Stomach (tissue), 9 donors: ENCODE results near the gene TM4SF5. TPM values are rescaled to one million over a fixed set of nuclear protein-coding genes. Genes with fewer than 3 reads are reported as not detected.
A peak's percentile ranks its signal among the peaks of the same experiment; 100 is the strongest.

ENCODE experiments used
- DNase-seq, 2 donors: peaks; one replicate each; pipeline versions ENCODE4 v3.0.0 to v3.0.0-alpha.2; 2013 to 2019
- H3K27ac ChIP-seq, 5 donors: fragments of 200-600 bp in 4 of 5; sonication (generic) in 4 of 5; one replicate each; pipeline ENCODE4 v1.5.1; 2013 to 2019; ENCODE audit warnings: mild to moderate bottlenecking in 1 of 5, moderate library complexity in 1 of 5
- H3K27me3 ChIP-seq, 3 donors: fragments of 200-600 bp; sonication (generic); one replicate each; pipeline ENCODE4 v1.5.1; 2017 to 2019; ENCODE audit warnings: mixed run types in 1 of 3
- H3K36me3 ChIP-seq, 4 donors: fragments of 200-600 bp; sonication (generic); 1 replicate in 3 of 4; 2 replicates in 1 of 4; pipeline ENCODE4 v1.5.1; 2016 to 2019
- H3K4me1 ChIP-seq, 4 donors: fragments of 200-600 bp; sonication (generic); one replicate each; pipeline ENCODE4 v1.5.1; 2016 to 2019
- H3K4me3 ChIP-seq, 4 donors: fragments of 200-600 bp; sonication (generic) in 3 of 4; one replicate each; pipeline ENCODE4 v1.5.1; 2016 to 2019; ENCODE audit warnings: mild to moderate bottlenecking in 1 of 4
- H3K9me3 ChIP-seq, 4 donors: fragments of 200-600 bp; sonication (generic); one replicate each; pipeline ENCODE4 v1.5.1; 2016 to 2019
- CTCF ChIP-seq, 7 experiments: fragments of 450-650 bp in 4 of 7; fragments of 200-600 bp in 3 of 7; sonication (generic) in 3 of 7; IDR thresholded peaks; one replicate each; pipeline ENCODE4 v1.5.1; 2016 to 2019; ENCODE audit warnings: antibody characterized with exemption in 7 of 7, control low read depth in 2 of 7, mild to moderate bottlenecking in 1 of 7
- EP300 ChIP-seq: sonication (generic); formaldehyde crosslinking; IDR thresholded peaks from one replicate; pipeline ENCODE4 v1.6.1; 2017; ENCODE audit warnings: antibody characterized with exemption
- POLR2A ChIP-seq, 4 donors: fragments of 450-650 bp; IDR thresholded peaks; one replicate each; pipeline ENCODE4 v1.6.1; 2016; ENCODE audit warnings: antibody characterized with exemption in 4 of 4, control low read depth in 2 of 4, mild to moderate bottlenecking in 1 of 4, moderate library complexity in 1 of 4
- POLR2AphosphoS5 ChIP-seq, 3 donors: sonication (generic); formaldehyde crosslinking; IDR thresholded peaks; one replicate each; pipeline ENCODE4 v1.6.1; 2016; ENCODE audit warnings: antibody characterized with exemption in 3 of 3
- WGBS, 5 donors: extraction: QIAGEN DNeasy Blood & Tissue Kit in 3 of 5; methylation state at CpG; one replicate each; pipeline versions ENCODE4 v1.1.5 to v1.1.7; 2013 to 2018; 5-methylcytosine and 5-hydroxymethylcytosine counted together
- intact Hi-C: fragments of 100-400 bp; cut with DNase I; formaldehyde crosslinking; loops from one replicate; pipeline ENCODE4 v1.15.1; 2023; ENCODE audit warnings: low total_unique reads
- polyA plus RNA-seq, 3 donors: library from polyadenylated mRNA; stranded (reverse); fragments of 200-250 nt; gene quantifications; one replicate each; pipeline ENCODE4 v1.2.3, GENCODE V29; 2013
- total RNA-seq, 5 donors: library from RNA; depleted of rRNA; stranded (reverse); fragments of >200 nt; gene quantifications; one replicate each; pipeline versions ENCODE4 v1.1.0 to v1.2.3, GENCODE V29; 2014 to 2016
- donor health status: healthy with polysubstance abuse.
- donor health status: Bipolar disorder and iron deficiency.
- donor health status: healthy.

Gene TM4SF5
- total and polyA plus RNA-seq, 8 donors = 2.3 to 199 (median 7.9) TPM; not detected in 2

GRCh38 chr17:4764595-4764994 is 7.1 kb upstream of the TM4SF5 start:
- intact Hi-C loops = no loop called here
- Histone ChIP-seq H3K9me3 (no peaks in the 10 kb centered on the region), H3K27me3 (peaks cover 0 to 10% (median 0%) of the 10 kb centered on the region in 3 donors), H3K4me1 (no peaks in the 10 kb centered on the region), H3K36me3 (no peaks in the 10 kb centered on the region), H3K4me3 (no peak overlapping the region), H3K27ac (peak overlapping the region in 3 of 5 donors; percentile 25 to 46 (median 33))
- 58 to 75% (median 71%) methylated on average over 3 of the region's 3 CpGs for WGBS, 5 donors
- DNase-seq = no peak
- TF ChIP-seq EP300 = no peak
- TF ChIP-seq CTCF (IDR thresholded peaks at IDR 0.05) = no peak
- no peak for TF ChIP-seq POLR2A (IDR thresholded peaks at IDR 0.05)
- no peak for TF ChIP-seq POLR2AphosphoS5 (IDR thresholded peaks at IDR 0.05)

- TF ChIP-seq POLR2AphosphoS5 (IDR thresholded peaks at IDR 0.05) = no peak
- TF ChIP-seq CTCF (IDR thresholded peaks at IDR 0.05) = no peak
- TF ChIP-seq POLR2A (IDR thresholded peaks at IDR 0.05) = no peak
- TF ChIP-seq EP300 = no peak
- H3K4me3 ChIP-seq = no peak overlapping the region
- DNase-seq = no peak
- no peaks in the 10 kb centered on the region for H3K36me3 ChIP-seq
- WGBS, 5 donors = 77 to 89% (median 85%) methylated on average over 3 of the region's 3 CpGs
- peaks cover 0 to 3% (median 1%) of the 10 kb centered on the region in 4 donors for H3K4me1 ChIP-seq
- H3K27me3 ChIP-seq = no peaks in the 10 kb centered on the region
- H3K9me3 ChIP-seq = no peaks in the 10 kb centered on the region
- peak overlapping the region in 2 of 5 donors; percentile 53 to 65 for H3K27ac ChIP-seq
- intact Hi-C loops = no loop called here
These were observed 5.5 kb upstream of the TM4SF5 start for GRCh38 chr17:4766201-4766600.

- no peak for DNase-seq
- intact Hi-C loops = no loop called here
- Histone ChIP-seq H3K4me3 (no peak overlapping the region), H3K9me3 (no peaks in the 10 kb centered on the region), H3K27ac (peak overlapping the region in 2 of 5 donors; percentile 50 to 65), H3K27me3 (peaks cover 0 to 5% (median 0%) of the 10 kb centered on the region in 3 donors), H3K4me1 (peaks cover 0 to 9% (median 4%) of the 10 kb centered on the region in 4 donors), H3K36me3 (no peaks in the 10 kb centered on the region)
- 83 to 88% (median 86%) methylated on average over 9 of the region's 9 CpGs for WGBS, 5 donors
- TF ChIP-seq POLR2A (IDR thresholded peaks at IDR 0.05) = no peak
- no peak for TF ChIP-seq EP300
- TF ChIP-seq POLR2AphosphoS5 (IDR thresholded peaks at IDR 0.05) = no peak
- no peak for TF ChIP-seq CTCF (IDR thresholded peaks at IDR 0.05)
These were observed 5.0 kb upstream of the TM4SF5 start for GRCh38 chr17:4766723-4767122.

GRCh38 chr17:4768298-4768697 is 3.4 kb upstream of the TM4SF5 start:
- WGBS, 5 donors = 78 to 87% (median 83%) methylated on average over 6 of the region's 6 CpGs
- Histone ChIP-seq H3K9me3 (no peaks in the 10 kb centered on the region), H3K27me3 (peaks cover 0 to 18% (median 0%) of the 10 kb centered on the region in 3 donors), H3K4me1 (peaks cover 0 to 18% (median 11%) of the 10 kb centered on the region in 4 donors), H3K4me3 (no peak overlapping the region), H3K27ac (no peak overlapping the region), H3K36me3 (no peaks in the 10 kb centered on the region)
- no peak for DNase-seq
- intact Hi-C loops = no loop called here
- no peak for TF ChIP-seq CTCF (IDR thresholded peaks at IDR 0.05)
- no peak for TF ChIP-seq EP300
- TF ChIP-seq POLR2AphosphoS5 (IDR thresholded peaks at IDR 0.05) = no peak
